ENCODE measurements around the gene CNOT6. TPM values are rescaled to one million over a fixed set of nuclear protein-coding genes. Genes with fewer than 3 reads are reported as not detected.

The CNOT6 gene
- total and polyA plus RNA-seq, 11 donors, result 3.1 to 18.8 (median 12.9) TPM

DNA sequence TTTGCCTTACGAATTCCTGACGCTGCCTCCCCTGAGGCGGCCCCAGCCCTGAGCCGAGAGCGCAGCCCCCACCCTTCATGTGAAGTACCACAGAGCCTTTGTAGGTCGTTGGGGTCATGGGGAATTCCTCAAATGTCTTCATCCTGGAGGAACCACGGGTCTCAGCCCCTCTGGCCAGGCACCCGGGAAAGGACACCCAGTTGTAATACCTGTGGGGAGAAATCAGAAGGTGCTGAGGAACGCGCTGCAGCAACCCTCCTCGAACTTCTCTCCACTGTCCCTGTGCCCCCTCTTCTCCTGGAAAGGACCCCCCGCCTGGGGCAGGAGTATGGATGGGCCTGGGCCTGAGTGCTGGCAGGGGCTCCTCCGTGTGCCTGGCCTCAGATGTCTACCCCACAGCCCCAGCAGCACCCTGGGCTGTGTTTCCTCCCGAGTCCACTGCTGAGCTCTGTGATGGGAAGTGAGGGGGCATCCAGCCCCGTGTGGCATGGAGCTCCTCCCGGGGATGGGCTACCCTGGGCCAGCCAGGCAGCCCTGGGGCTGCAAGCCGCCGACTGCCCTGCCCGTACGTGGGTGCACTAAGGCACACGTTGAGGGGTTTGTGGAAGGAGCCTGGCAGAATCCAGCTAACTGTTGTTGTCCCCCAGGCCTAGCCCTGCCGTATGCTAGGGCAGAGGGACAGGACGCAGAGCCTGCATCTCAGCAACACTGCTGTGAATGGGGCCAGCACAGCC lies 115.8 kb downstream of the CNOT6 start:
- H3K4me1 ChIP-seq, result no peaks in the 10 kb centered on the region
- H3K9me3 ChIP-seq, result peaks cover 0 to 3% (median 0%) of the 10 kb centered on the region in 12 donors
- TF ChIP-seq, protein P1, sequence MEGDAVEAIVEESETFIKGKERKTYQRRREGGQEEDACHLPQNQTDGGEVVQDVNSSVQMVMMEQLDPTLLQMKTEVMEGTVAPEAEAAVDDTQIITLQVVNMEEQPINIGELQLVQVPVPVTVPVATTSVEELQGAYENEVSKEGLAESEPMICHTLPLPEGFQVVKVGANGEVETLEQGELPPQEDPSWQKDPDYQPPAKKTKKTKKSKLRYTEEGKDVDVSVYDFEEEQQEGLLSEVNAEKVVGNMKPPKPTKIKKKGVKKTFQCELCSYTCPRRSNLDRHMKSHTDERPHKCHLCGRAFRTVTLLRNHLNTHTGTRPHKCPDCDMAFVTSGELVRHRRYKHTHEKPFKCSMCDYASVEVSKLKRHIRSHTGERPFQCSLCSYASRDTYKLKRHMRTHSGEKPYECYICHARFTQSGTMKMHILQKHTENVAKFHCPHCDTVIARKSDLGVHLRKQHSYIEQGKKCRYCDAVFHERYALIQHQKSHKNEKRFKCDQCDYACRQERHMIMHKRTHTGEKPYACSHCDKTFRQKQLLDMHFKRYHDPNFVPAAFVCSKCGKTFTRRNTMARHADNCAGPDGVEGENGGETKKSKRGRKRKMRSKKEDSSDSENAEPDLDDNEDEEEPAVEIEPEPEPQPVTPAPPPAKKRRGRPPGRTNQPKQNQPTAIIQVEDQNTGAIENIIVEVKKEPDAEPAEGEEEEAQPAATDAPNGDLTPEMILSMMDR (IDR thresholded peaks at IDR 0.05), result no peak
- TF ChIP-seq POLR2A (IDR thresholded peaks at IDR 0.05), result no peak
- no peak overlapping the region for H3K4me3 ChIP-seq
- DNase-seq (peak in 1 of 5 donors; percentile 47), ATAC-seq (peak in 1 of 4 donors; percentile 6)
- H3K36me3 ChIP-seq, result no peaks in the 10 kb centered on the region
- H3K27me3 ChIP-seq, result no peaks in the 10 kb centered on the region
- H3K27ac ChIP-seq, result no peak overlapping the region
- intact Hi-C loops (cut with DNase I), result no loop called here
- 70 to 84% (median 79%) methylated on average over 15 to 23 of the region's 23 CpGs for WGBS, 4 donors

DNA sequence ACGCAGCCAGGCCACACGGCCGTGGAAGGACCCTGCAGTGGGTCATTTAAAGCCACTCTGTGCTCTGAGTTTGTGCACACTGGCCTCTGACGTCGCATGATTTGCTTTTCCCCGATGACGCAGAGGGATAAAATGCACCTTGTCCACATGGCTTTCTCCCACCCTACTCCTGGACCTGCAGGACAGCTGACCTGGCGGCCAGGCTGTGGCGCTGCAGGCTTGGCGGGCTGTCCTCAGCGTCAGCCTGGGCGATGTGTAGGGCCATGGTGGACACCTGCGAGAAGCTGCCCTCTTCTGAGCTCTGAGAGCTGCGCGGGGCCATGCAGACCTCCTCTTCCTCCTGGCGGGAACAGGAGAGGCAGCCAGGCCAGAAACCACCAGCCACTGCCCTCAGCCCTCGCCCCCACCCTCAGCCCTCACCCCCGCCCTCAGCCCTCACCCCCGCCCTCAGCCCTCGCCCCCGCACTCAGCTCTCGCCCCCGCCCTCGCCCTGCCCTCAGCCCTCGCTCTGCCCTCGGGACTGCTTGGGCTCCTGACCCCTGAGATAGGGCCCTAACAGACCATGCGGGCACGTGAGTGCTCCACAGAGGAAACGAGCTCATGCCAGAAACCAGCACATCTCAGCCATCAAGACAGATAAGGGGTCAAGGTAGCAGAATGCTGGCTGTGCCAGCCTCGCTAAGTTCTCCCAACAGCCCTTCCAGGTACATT lies 117.1 kb downstream of the CNOT6 start:
- 84 to 88% (median 87%) methylated on average over 22 to 30 of the region's 30 CpGs for whole genome bisulfite sequencing, 4 donors
- Histone ChIP-seq H3K9me3 (peaks cover 0 to 6% (median 0%) of the 10 kb centered on the region in 12 donors), H3K27ac (no peak overlapping the region), H3K4me3 (no peak overlapping the region), H3K4me1 (no peaks in the 10 kb centered on the region), H3K36me3 (peaks cover 0 to 2% (median 0%) of the 10 kb centered on the region in 9 donors), H3K27me3 (no peaks in the 10 kb centered on the region)
- no peak for TF ChIP-seq POLR2A (IDR thresholded peaks at IDR 0.05)
- TF ChIP-seq, protein P1 (IDR thresholded peaks at IDR 0.05), result no peak
- intact Hi-C loops (cut with DNase I), result no loop called here
- ATAC-seq, result no peak
- no peak for DNase-seq

DNA sequence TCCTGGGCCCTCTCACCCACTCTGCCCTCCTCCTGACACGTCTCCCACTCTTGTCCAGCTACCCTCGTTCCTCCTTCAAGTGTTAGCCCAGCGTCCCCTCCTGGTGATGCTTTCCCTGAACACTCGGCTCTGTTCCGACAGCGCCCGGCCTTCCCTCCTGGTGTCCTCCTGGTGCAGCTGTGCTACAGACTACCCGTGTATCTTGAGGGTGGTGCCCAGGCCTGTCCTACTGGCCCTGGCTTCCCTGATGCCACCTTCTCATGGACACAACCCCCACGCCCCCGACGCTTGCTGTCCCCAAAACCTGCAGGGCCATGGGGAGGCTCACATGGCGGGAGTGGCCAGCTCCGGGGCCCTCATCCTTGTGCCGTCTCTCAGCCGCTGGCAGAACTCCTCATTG lies 118.5 kb downstream of the CNOT6 start:
- no peak overlapping the region for H3K27ac ChIP-seq
- WGBS, 4 donors, result 85 to 91% (median 88%) methylated on average over 15 of the region's 15 CpGs
- DNase-seq (no peak), ATAC-seq (no peak)
- H3K36me3 ChIP-seq, result peaks cover 0 to 7% (median 0%) of the 10 kb centered on the region in 9 donors
- TF ChIP-seq POLR2A (IDR thresholded peaks at IDR 0.05), result no peak
- TF ChIP-seq, protein P1 (IDR thresholded peaks at IDR 0.05), result no peak
- intact Hi-C loops (cut with DNase I), result no loop called here
- H3K4me1 ChIP-seq, result no peaks in the 10 kb centered on the region
- H3K9me3 ChIP-seq, result peaks cover 0 to 6% (median 0%) of the 10 kb centered on the region in 12 donors
- no peaks in the 10 kb centered on the region for H3K27me3 ChIP-seq
- no peak overlapping the region for H3K4me3 ChIP-seq

DNA sequence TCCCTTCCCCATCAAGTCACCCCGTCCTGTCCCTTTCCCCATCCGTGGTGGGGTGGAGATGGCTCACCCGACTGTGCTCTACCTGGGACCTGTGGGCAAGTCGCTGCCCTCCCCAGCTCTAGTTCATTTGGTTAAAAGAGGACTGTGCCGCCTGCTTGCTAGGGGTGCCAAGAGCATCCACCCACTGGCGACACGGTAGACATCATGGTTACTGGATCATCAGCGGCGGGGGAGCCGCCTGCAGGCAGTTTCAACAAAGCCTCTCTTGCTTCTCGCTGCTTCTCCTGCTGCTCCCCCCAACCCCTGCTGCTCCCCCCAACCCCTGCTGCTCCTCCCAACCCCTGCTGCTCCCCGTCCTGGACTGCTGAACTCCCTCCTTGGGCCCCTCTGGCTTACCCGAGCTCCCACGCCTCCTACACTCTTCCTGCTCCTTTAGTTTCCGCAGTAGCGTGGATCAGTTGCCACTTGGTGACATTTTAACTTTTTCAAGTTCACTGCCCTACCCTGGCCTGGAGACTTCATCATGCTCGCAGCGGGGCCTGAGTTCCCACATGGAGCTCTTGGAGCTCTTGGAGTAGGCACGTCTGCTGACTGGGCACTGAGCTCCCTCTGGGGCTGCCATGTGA lies 119.1 kb downstream of the CNOT6 start:
- Histone ChIP-seq H3K36me3 (peaks cover 0 to 7% (median 0%) of the 10 kb centered on the region in 9 donors), H3K9me3 (peaks cover 0 to 6% (median 0%) of the 10 kb centered on the region in 12 donors), H3K4me1 (no peaks in the 10 kb centered on the region), H3K27me3 (peaks cover 0 to under 1% (median 0%) of the 10 kb centered on the region in 9 donors), H3K27ac (no peak overlapping the region), H3K4me3 (no peak overlapping the region)
- DNase-seq (no peak), ATAC-seq (no peak)
- TF ChIP-seq, protein P1 (IDR thresholded peaks at IDR 0.05), result no peak
- TF ChIP-seq POLR2A (IDR thresholded peaks at IDR 0.05), result no peak
- intact Hi-C loops (cut with DNase I), result no loop called here
- 79 to 83% (median 82%) methylated on average over 19 of the region's 19 CpGs for WGBS, 4 donors

Measured in heart left ventricle (tissue), 16 donors.